Left forelimb (tissue), 1 donor: Measurements from ENCODE around the gene BTBD3.

Experiments
- DNase-seq: peaks from one replicate; pipeline ENCODE4 v3.0.0-alpha.2; 2018; ENCODE audit warnings: low spot score

The BTBD3 gene

DNA sequence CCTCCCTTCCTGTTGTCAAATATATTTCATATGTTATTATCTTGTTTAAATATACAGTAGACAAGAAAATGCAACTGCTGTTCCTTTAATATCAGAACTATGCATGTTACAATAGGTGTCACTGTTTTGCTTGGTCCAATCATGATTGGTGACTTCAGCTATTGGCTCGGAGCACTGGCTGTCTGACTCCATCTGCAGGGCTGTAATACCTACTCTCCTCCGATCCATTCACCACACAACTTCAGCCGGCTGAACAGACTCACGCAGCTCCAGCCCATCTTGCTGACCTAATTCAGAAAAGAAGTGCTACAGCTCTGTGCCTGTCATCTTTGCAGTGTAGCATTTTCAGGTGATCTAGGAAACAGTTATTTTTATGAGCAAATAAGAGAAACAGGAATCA, at the start of gene BTBD3:
BTBD3 (plus strand) TSS at position 231 of the 400 bp plus-strand sequence. CDS start 383 bp downstream, outside the sequence.
- DNase-seq = peak; percentile 78

DNA sequence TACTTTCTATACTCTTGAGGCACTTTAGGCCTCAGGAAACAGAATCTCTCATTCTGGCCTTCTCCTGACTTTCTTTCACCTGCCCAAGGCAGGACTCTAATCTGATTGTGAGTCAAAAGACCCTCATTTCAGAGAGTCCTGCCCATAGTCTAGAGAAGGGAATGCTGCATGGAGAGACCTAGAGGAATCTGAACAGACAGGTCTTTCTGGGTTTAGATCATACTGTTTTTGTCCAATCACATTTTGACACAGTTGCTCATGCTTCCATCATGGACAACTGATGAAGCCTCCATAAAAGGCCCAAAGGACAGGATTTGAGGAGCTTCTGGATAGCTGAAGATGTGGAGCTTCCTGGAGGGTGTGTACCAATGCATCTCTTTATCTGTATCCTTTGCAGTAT, 48.1 kb upstream of the BTBD3 start:
- no peak for DNase-seq

DNA sequence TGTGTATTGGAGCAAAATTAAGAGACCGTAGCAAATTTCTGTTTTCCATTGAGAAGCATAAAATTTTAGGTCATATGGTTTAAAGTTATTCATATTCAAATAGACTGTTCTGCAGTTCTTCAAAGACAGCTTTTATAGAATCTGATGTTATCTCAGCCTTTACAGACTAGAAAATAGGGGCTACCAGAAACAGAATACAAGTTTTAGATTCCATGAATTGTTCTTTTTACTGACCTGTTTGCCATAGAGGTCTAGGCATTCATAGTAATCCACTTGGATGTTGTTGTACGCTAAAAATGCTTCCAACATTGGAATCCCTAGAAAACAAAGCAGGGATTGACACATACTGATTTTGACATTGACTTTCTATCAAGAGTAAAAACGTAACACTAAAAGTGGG, 47.3 kb upstream of the BTBD3 start:
- DNase-seq = no peak

DNA sequence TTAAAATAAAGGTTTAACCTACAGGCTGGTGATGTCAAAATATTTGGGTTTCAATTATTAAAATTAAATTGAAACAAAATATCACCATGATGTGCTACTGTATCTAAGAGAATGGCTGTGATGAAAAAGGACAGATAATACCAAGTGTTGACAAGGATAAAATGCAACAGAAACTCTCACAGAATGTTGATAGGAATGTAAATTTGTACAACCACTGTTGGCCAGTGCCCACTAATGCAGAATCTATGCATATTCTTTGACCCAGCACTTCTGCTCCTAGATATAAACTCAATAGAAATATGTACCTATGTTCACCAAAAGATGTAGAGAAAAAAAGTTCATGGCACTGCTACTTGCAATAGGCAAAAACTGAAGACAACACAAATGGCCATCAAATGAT, 41.1 kb upstream of the BTBD3 start:
- DNase-seq = no peak

DNA sequence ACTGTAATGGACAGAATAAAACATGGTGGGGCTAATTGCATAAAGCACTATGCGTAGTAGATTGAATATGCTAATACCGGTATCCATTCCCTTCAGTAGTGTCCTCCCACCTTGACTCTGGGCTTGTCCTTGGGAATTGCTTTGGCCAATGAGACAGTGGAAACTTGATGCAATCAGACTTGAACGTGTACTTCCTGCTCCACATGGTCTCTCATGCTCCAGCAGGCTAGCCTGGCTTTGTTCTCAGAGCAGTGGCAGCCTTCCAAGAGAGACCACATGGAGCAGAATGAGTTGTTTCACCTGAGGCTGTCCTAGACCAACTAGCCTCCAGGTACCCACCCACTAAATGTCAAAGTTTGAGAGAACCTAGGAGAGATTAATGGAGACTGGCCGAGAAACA, 37.0 kb upstream of the BTBD3 start:
- no peak for DNase-seq

DNA sequence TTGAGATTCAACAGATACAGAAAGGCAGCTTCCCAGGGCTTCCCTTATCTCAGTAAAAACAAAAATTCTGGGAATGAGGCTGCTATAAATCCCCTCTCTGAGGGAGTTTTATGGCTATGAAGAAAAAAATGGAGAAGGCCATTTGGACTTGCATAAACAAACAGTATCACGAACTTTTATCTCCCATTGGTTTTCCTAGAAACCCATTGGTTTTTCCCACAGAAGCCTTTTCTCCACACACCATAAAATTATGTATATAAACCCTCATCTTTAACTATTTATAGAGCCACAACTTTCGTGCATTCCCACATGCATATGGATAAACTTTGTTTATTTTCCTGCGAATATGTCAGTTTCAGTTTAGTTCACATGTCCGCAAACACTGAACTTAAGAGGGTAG, 36.2 kb upstream of the BTBD3 start:
- DNase-seq = no peak

DNA sequence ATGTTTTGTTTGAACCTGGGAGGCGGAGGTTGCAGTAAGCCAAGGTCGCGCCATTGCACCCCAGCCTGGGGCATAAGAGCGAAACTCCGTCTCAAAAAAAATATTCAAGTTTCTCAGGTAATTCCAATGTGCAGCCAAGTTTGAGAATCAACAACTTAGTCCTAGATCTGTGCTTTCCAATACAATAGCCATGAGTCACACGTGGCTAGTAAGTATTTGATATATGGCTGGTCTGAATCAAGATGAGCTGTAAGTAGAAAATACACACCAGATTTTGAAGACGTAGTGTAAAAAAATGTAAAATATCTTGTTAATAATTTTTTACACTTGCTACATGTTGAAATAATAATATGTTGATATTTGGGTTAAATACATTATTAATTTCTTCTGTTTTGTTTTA, 35.0 kb upstream of the BTBD3 start:
- no peak for DNase-seq

DNA sequence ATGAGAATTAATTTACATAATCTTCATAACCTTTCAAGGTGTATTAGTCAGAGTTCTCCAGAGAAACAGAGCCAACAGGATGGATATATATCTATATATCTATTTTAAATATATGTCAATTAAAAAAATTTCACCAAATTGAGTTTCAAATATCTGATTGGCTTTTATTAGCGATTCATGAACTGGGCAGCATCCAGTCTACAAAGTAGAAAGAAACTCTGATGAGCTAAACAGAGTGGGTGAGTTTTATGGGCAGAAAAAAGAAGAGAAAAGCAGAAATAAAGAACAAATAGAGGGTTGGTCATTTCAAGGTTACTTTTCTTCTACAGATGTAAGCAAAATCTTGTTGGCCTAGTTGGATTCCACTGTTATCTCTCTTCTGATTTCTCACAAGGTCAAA, 29.0 kb upstream of the BTBD3 start:
- no peak for DNase-seq

DNA sequence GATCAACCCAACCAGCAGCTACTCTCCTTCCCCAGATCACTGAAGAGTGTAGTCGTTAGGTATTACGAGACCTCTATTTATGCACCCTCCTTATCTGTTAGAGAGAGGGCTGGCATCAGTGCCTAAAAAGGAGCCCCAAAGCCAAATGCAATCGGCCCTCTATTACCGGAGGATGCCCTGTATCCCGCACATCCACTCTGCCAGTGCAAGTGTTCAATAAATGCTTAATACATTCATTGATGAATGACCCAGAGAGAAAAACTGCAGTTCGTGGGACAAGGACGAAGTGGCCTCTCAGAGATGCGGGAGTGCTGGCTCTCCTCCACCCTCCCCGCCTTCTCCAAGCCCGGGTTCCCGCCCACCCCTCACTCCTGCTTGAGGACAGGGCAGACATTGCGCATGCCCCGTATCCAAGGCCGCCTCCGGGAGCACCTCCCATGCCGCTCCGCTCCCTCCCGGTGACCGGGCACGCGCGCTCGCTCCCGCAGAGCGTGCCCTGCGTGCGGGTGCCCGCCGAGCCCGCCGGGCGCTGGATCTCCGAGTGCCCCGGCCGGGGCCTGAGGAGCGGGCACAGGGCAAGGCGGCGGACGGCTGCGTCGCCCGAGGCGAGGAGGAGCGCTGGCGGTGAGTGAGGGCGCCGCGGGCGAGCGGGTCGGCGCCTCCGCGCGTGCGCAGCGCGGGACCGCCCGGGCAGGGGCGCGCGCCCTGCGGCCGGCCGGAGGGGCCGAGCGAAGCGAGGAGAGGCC, 27.2 kb upstream of the BTBD3 start:
- peak; percentile 94 for DNase-seq

DNA sequence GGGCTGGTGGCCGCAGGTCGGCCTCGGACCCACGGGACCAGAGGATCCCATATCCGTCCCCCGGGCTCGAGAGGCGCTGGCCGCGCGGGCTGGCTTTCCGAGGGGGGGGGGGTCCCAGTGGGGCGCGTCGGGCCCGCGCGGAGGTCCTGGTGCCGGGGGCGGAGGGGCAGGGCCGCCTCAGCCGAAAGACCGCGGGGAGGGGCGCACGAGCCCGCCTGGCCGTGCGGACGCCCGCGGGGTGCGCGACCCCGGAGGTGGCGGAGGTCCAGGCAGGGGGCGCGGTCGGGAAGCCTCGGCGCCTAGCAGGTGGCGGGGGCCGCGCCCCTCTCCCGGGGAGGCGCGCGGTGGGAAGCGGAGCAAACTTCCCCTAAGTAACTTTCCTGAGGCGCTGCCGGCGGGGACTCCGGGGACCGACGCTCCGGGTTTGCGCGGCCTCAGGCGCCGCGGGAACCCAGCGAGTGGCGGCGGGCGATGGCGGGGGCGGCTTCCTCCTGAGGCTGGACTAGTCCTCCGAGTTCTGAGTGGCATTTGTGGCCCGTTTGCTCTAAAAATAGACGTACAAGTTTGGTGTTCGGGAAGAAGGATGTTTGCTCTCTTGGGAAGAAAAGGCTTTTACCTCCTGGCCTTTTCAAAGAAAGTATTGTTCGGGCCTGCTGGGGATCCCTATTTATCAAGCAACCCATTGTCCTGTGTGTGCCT, 26.5 kb upstream of the BTBD3 start:
- DNase-seq = peak; percentile 88

DNA sequence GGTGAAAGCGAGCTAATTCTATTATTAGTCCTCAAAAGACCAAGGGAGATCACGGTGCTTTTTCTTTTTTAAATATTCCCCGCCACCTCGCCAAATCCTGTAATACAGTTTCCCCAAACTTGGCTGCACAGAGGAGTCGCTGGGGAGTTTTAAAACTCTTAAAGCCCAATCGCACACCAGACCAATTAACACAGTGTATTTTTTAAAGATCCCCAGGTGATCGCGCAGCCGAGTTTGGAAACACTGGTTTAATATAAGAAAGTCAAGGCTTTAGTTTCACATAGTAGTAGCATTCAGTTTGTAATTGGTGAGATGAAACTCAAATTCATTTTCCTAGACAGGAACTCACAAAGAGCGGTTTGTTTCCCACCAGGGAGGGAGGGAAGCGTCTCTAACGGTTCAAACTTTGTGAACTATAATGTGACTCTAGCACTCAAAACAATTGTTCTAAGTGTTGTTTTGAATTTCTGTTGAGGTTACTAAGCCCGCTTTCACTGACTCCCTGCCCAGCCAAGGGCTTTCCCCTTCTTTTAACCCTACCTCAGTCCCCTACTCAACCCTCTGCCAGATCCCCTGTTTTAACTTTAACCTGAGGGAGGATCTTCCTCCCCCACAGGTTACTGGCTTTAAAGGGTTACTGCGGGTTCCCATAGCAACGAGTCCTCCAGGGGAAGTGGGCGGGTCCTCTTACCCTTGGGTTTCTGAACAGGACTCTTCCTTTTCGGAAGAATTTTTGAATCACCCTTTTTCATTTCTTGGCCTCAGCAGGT, 25.7 kb upstream of the BTBD3 start:
- peak; percentile 75 for DNase-seq

DNA sequence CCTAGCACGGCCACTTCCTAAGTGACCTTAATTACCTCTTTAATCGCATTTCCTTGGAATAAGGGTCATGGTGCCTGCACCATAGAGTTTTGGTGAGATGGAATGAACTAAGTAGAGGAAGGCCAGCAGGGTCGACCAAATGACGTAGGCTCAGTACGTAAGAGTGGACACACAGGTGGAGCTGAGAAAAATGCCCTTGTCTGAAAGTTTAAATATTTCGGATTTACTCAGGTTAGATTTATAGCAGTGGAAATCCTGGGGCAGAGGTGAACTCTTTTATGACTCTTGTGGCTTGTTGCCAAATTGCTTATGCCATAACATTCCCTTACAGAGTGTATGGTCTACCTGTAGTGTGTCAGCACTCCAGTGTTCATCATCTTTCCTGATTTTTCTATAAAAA, 23.6 kb upstream of the BTBD3 start:
- no peak for DNase-seq

DNA sequence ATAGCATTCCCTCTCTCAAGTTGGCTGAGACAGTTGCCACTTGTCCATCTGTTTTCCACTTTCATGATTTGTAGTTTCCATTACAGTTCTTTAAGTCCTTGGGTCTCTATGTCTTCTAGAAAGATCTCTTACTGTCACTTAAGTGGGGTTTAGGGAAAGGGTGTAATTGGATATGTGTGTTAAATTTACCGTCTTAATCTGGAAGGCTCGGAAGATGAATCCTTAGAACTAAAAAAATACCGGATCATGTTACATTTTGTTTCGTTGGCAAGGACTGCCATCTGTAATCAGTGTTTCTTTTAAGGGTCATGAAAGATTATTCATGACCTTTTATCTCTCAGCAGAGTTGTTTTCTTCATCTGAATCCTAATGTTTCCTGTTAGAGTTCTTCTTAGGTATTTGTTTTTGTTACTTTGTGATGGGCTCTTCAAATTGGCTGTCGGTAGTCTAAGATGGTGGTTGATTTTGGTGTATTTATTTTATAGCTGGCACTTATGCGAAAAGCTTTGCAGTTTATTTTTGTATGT, 21.8 kb upstream of the BTBD3 start:
- DNase-seq = no peak

DNA sequence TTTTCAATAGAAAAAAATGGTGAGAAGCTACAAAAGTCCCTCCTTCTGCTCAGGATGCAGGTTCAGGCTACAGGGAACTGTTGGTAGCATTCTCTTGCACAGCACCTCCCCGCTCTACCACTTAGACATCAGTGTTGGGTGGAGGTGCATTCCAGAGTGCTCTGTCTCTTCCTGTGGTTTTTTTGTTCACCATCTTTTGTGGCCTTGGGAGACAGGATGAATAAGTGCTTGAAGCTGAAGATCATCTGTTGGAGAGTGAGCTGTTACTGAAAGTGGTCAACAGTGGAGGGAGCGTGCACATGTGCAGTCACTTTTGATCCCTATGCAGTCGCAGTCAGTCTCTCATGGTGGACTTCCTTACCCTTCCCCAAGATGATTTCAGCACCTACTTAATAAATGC, 16.6 kb upstream of the BTBD3 start:
- no peak for DNase-seq

DNA sequence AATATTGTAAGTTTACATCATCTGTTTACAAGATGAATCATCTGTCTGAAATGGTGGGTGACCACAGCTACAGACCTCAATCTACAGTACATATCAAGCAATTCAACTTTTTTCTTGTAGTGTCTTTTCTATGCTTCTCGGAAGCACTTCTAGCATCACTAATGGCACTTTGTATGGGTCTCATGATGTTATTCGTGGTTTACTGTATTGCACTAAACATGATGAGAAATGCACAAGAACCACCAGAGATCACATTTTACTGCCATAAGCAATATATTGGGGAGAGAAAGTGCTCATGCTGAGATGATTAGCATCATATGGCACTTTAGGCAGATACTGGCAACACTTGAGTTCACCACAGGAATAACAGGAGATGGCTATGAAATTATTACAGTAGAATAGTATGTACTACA, 15.4 kb upstream of the BTBD3 start:
- no peak for DNase-seq

DNA sequence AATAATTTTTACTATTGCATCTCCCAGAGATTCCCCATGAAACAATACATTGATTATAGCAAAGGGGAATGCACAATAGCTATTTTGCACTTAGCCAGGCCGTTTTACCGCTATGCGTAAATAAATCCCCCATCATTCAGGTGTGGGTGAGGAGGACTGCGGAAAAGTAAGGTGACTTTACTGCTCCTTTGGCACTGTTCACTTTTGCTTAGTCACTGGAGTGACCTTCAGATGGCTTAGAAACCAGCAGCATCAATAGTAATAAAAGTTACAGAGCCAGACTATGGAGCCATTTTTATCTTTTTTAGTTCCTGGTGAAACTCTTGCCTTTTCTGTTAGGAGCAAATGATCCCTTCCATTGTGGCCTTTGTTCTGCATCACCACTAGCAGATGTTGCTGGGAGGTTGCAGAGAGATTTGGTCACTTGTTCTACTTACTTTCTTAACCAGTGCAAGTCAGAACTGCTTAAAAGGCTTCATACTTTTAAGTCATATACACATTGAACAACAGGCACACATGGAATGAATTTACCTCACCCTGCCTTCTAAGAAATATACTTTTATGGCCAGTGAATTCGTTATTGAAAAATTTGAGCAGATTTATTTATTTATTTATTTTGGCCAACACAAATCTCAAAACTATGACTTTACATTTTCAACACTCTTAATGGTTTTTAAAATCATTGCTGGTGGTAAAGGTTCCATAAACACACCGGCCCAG, 12.1 kb upstream of the BTBD3 start:
- DNase-seq = no peak

DNA sequence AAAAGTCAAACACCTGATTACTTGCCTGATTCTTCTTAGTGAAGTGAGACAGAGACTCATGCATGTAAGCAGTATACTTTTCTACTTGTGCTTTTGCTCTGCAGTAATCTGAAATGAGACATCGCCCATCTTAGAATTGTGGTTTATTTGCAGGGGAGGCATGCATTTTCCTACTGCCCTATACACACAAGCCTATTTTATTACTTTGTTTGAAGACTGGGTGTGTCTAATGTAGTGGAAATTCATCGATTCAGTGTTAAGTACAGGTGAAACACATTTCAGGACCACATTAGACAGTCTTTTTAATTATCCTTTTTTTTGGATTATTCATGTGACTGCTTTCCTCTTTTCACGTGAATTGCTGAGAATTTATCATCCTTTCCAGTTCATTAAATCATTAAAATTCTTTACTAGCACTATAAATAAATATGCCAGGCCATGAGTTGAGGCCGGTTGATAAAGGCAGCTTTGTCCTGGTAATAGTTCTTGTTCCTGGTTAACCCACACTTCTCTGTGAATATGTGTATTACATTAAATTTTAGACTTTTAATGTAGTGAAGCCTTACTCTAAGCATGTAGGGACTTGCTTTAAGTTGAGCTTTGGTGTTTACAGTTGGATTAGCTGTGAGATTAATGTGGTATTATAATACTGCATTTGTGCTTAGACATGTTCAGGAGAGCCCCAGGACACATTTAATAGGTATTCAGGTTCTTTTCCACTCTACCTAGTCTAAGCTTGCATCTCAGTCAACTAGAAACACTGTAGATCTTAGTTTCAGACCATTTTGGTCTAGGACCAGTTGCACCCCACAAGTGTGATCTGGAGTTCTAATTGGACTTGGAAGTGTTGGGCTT, 10.8 kb upstream of the BTBD3 start:
- no peak for DNase-seq

DNA sequence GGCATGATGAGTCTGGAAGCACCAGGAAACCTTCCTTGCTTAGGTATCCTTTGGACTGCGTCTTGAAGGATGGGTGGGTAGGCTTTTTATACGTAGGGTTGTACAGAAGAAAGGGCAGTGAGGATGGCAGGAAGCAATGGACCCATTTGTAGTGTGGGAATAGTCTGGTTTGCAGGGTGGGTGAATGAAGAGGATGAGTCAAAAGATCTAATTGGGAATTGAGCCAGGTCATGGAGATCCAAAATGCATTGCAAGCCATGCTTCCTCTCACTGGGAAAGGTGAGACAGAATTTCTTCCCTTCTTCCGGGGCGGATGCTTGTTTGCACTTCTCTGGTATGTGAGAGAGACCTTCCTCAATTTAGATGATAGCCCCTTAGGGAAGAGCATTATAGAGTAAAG, 10.1 kb upstream of the BTBD3 start:
- DNase-seq = no peak

DNA sequence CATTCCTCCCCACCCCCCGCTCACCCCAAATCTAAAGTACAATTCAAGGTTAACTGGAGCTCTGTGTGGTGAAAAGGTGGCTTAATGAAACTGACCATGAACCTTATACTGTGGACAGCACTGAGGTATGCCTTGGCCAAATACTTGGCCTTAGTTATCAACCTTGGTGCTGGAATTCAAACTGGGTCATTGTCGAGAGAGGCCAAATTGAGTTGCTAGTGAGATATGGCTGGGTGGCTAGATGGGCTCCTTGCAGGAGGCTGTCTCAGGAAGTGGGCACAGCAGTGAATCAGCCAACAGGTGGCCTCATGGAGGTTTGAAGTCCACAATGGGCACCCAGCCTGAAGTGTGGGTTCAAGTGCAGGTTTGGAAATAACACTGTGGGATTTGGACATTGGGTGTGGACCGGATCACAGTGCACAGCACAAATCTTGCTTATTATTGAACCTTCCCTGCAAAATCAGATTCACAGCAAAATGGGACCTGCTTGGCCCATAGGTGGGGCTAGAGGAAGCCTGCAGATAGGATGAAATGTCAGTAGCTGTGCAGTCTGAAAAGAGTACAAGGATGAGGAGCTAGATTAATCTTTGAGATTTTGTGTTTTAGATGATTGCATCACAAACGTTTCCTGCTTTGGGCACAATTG, 5.6 kb upstream of the BTBD3 start:
- no peak for DNase-seq

DNA sequence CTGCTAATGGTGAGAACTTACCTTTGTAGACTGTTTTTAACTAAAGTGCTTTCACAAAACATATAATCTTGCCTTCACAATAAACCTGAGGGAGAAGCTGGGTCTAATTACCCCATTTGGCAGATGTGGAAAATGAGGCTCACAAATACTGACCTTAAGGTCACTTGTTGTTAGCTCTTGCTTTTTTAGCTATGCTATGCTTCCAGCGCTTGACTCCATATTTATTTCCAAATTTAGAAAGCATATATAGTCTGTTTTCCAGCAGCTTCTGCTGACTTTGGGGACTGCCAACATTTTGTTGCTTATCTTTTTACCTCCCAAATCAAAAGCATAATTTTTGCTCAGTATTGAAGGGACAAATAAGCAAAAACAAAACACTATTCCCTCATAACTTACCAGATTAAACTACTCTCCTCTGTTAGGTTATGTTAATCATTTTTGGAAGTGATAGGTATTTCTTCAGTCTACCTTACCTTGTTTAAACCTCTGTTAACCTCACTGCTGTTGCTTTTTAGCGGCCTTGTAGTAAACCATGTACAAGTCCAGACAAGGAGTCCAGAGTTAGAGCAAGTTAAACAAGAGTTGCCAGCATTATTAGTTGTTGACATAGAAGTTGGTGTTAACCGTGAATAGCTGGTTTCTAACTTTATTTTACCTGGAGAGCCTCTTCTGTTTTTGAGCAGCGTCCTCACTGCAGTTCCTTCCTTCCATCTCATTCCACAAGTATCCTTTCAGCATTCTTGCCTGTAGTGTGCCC, 4.9 kb upstream of the BTBD3 start:
- DNase-seq = no peak
